Liver (tissue), 3 donors: Measurements from ENCODE around the gene PCP2.

Experiments
- FOXA1 ChIP-seq: IDR thresholded peaks from 2 replicates; pipeline ENCODE4 v1.6.1; 2016; ENCODE audit warnings: antibody characterized with exemption
- JUND ChIP-seq, 2 donors: IDR thresholded peaks; 2 replicates each; pipeline ENCODE4 v1.6.1; 2016; ENCODE audit warnings: antibody characterized with exemption in 2 of 2
- TF ChIP-seq, protein P1 (sequence below): fragments of 150-350 bp; IDR thresholded peaks from 2 replicates; pipeline ENCODE4 v1.5.1; 2017; ENCODE audit warnings: improper control_type of control experiment, low read depth, low read length; ENCODE audit not compliant: missing input control
- TF ChIP-seq, protein P2 (sequence below): IDR thresholded peaks from 2 replicates; pipeline ENCODE4 v1.6.1; 2016; ENCODE audit warnings: antibody characterized with exemption
- donor health status: healthy.
- donor health status: healthy.

DNA sequence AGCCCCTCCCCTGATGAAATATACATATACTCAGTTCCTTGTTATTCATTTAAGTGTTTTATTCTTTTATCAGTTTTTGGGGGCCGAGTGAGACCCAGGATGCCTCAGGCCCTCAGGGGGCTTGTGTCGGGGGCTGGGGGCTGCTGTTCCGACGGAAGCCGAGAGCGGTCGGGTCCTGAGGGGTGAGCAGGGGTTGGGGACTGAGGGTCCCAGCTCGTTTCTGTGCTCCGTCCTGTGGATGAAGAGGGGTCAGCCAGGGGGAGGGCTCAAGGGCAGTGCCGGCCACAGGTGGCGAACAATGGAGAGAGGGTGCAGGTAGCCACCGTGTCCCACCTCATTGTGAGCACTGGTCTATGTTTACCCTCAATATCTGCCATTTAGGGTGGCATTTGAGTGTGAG, 1.9 kb downstream of the PCP2 start:
- TF ChIP-seq, protein P1, sequence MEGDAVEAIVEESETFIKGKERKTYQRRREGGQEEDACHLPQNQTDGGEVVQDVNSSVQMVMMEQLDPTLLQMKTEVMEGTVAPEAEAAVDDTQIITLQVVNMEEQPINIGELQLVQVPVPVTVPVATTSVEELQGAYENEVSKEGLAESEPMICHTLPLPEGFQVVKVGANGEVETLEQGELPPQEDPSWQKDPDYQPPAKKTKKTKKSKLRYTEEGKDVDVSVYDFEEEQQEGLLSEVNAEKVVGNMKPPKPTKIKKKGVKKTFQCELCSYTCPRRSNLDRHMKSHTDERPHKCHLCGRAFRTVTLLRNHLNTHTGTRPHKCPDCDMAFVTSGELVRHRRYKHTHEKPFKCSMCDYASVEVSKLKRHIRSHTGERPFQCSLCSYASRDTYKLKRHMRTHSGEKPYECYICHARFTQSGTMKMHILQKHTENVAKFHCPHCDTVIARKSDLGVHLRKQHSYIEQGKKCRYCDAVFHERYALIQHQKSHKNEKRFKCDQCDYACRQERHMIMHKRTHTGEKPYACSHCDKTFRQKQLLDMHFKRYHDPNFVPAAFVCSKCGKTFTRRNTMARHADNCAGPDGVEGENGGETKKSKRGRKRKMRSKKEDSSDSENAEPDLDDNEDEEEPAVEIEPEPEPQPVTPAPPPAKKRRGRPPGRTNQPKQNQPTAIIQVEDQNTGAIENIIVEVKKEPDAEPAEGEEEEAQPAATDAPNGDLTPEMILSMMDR, result no peak
- TF ChIP-seq JUND (IDR thresholded peaks at IDR 0.05), result no peak
- no peak for TF ChIP-seq FOXA1
- TF ChIP-seq, protein P2, sequence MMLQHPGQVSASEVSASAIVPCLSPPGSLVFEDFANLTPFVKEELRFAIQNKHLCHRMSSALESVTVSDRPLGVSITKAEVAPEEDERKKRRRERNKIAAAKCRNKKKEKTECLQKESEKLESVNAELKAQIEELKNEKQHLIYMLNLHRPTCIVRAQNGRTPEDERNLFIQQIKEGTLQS, result no peak
